Endothelial cell (in vitro differentiated cells): ENCODE results near the gene NUDT15. TPM values are rescaled to one million over a fixed set of nuclear protein-coding genes. Genes with fewer than 3 reads are reported as not detected.

ENCODE experiments used
- DNase-seq: peaks from one replicate; pipeline ENCODE4 v3.0.0; 2021; ENCODE audit warnings: low spot score
- H3K27ac Mint-ChIP-seq: one replicate; pipeline ENCODE4 v1.8.0; 2021; ENCODE audit warnings: mixed read lengths, inconsistent platforms; ENCODE audit not compliant: unreplicated experiment
- H3K27me3 Mint-ChIP-seq: one replicate; pipeline ENCODE4 v1.8.0; 2021; ENCODE audit warnings: mild to moderate bottlenecking, moderate library complexity, mixed read lengths, inconsistent platforms; ENCODE audit not compliant: unreplicated experiment
- H3K36me3 Mint-ChIP-seq: one replicate; pipeline ENCODE4 v1.8.0; 2021; ENCODE audit warnings: mild to moderate bottlenecking, low read depth, mixed read lengths, inconsistent platforms; ENCODE audit not compliant: unreplicated experiment
- H3K4me1 Mint-ChIP-seq: one replicate; pipeline ENCODE4 v1.8.0; 2021; ENCODE audit warnings: mild to moderate bottlenecking, mixed read lengths, inconsistent platforms; ENCODE audit not compliant: unreplicated experiment
- H3K4me3 Mint-ChIP-seq: one replicate; pipeline ENCODE4 v1.8.0; 2021; ENCODE audit warnings: mild to moderate bottlenecking, mixed read lengths, inconsistent platforms; ENCODE audit not compliant: unreplicated experiment
- H3K9me3 Mint-ChIP-seq: one replicate; pipeline ENCODE4 v1.8.0; 2021; ENCODE audit warnings: mixed read lengths, inconsistent platforms; ENCODE audit not compliant: unreplicated experiment
- CTCF ChIP-seq: fragments of 200-600 bp; sonication (generic); IDR thresholded peaks from one replicate; pipeline ENCODE4 v1.5.0; 2021; ENCODE audit warnings: antibody characterized with exemption; ENCODE audit not compliant: unreplicated experiment
- total RNA-seq: library from RNA; stranded (reverse); fragmentation: NEBNext Ultra II Directional; extraction: Animal tissue kit (Norgen Biotek cat#: 25700); gene quantifications from one replicate; pipeline ENCODE4 v1.2.1, GENCODE V29; 2021; ENCODE audit not compliant: unreplicated experiment

NUDT15 gene
- total RNA-seq, 1 donor from 2014 or later: 14.6 TPM

DNA sequence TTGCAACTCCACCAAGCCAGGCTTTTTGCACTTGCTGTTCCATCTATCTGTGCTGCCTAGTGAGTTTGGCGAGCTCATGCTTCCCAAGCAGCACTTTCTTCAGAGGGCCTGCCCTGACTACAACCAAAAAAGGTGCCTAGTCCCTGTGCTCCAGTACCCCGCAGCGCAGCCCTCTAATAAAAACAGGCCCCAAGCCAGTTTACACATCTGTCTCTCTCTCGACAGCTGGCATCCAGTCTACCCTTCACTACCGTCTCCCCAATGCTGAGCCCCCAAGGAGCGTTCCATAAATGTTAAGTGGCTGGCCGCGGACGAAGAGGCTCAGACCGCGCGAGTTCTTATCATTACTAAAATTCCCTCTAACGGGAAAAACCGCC is 56.9 kb downstream of the NUDT15 start:
- H3K36me3 Mint-ChIP-seq: peaks cover 7% of the 10 kb centered on the region
- no peak for TF ChIP-seq CTCF
- peaks cover 17% of the 10 kb centered on the region for H3K4me1 Mint-ChIP-seq
- peak overlapping the region; percentile 100 for H3K4me3 Mint-ChIP-seq
- no peaks in the 10 kb centered on the region for H3K27me3 Mint-ChIP-seq
- H3K9me3 Mint-ChIP-seq: no peaks in the 10 kb centered on the region
- no peak for DNase-seq
- peak overlapping the region; percentile 94 for H3K27ac Mint-ChIP-seq

- H3K27ac Mint-ChIP-seq: peak within 1 kb of the TSS; percentile 94
- H3K4me1 Mint-ChIP-seq: peaks cover 17% of the 10 kb centered on the region
- H3K9me3 Mint-ChIP-seq: no peaks in the 10 kb centered on the region
- DNase-seq: peak; percentile 100
- H3K4me3 Mint-ChIP-seq: peak within 1 kb of the TSS; percentile 100
- H3K27me3 Mint-ChIP-seq: no peaks in the 10 kb centered on the region
- TF ChIP-seq CTCF: peak; percentile 99
- H3K36me3 Mint-ChIP-seq: peaks cover 7% of the 10 kb centered on the region
Measured at GRCh38 chr13:48094781-48095502, 57.4 kb downstream of the NUDT15 start, which contains the start of gene MED4. Gene MED4, minus strand, starts transcription at chr13:48095104. Its CDS starts 26 bp downstream, at chr13:48095078.

GRCh38 chr13:48096670-48097069 is 59.1 kb downstream of the NUDT15 start:
- no peak for DNase-seq
- Mint-ChIP-seq H3K9me3 (no peaks in the 10 kb centered on the region), H3K4me1 (peaks cover 17% of the 10 kb centered on the region), H3K36me3 (peaks cover 7% of the 10 kb centered on the region), H3K4me3 (no peak overlapping the region), H3K27ac (no peak overlapping the region), H3K27me3 (no peaks in the 10 kb centered on the region)
- TF ChIP-seq CTCF: no peak

Other genes starting within 250 kb of the NUDT15 start
- gene SUCLA2, start 36.5 kb upstream of the NUDT15 start, total RNA-seq: 29.1 TPM
- 49.1 TPM for gene MED4, start 57.4 kb downstream of the NUDT15 start, total RNA-seq
- 448 TPM for gene ITM2B, start 195.5 kb downstream of the NUDT15 start, total RNA-seq